SK-N-MC (cell line): Measurements from ENCODE around the gene SOWAHA.

Experiments
- DNase-seq: peaks from one replicate; pipeline ENCODE4 v3.0.0-alpha.2; 2011; ENCODE audit warnings: low read depth, low spot score
- H3K27ac ChIP-seq: fragments of 200-600 bp; sonication (generic); 2 replicates; pipeline ENCODE4 v1.5.1; 2016; ENCODE audit warnings: mixed run types
- H3K36me3 ChIP-seq: fragments of 200-600 bp; sonication (generic); 2 replicates; pipeline ENCODE4 v1.6.1; 2017; ENCODE audit warnings: antibody characterized with exemption, low read length, mixed read lengths; ENCODE audit not compliant: insufficient read depth
- H3K4me3 ChIP-seq: fragments of 200-600 bp; sonication (generic); 2 replicates; pipeline ENCODE4 v1.5.1; 2016
- H3K9ac ChIP-seq: fragments of 200-600 bp; sonication (generic); 2 replicates; pipeline ENCODE4 v1.8.0; 2017; ENCODE audit warnings: mixed run types, mixed read lengths; ENCODE audit not compliant: insufficient read length
- H3K9me3 ChIP-seq: fragments of 200-600 bp; sonication (generic); 2 replicates; pipeline ENCODE4 v1.6.1; 2017; ENCODE audit warnings: low read depth, mild to moderate bottlenecking, antibody characterized with exemption, low read length, moderate library complexity, mixed read lengths
- EZH2 ChIP-seq: fragments of 200-600 bp; sonication (generic); IDR thresholded peaks from one replicate; pipeline ENCODE4 v1.6.1; 2017; ENCODE audit warnings: antibody characterized with exemption
- FOXP2 ChIP-seq: optimal IDR thresholded peaks from 2 replicates; pipeline ENCODE3; 2011; ENCODE audit warnings: mild to moderate bottlenecking, moderate library complexity; ENCODE audit not compliant: insufficient read depth; ENCODE audit errors: extremely low read length, control extremely low read depth
- POLR2AphosphoS5 ChIP-seq: IDR thresholded peaks from 2 replicates; pipeline ENCODE4 v1.6.1; 2012; ENCODE audit warnings: mild to moderate bottlenecking, low read depth, low read length, borderline replicate concordance

SOWAHA gene

DNA sequence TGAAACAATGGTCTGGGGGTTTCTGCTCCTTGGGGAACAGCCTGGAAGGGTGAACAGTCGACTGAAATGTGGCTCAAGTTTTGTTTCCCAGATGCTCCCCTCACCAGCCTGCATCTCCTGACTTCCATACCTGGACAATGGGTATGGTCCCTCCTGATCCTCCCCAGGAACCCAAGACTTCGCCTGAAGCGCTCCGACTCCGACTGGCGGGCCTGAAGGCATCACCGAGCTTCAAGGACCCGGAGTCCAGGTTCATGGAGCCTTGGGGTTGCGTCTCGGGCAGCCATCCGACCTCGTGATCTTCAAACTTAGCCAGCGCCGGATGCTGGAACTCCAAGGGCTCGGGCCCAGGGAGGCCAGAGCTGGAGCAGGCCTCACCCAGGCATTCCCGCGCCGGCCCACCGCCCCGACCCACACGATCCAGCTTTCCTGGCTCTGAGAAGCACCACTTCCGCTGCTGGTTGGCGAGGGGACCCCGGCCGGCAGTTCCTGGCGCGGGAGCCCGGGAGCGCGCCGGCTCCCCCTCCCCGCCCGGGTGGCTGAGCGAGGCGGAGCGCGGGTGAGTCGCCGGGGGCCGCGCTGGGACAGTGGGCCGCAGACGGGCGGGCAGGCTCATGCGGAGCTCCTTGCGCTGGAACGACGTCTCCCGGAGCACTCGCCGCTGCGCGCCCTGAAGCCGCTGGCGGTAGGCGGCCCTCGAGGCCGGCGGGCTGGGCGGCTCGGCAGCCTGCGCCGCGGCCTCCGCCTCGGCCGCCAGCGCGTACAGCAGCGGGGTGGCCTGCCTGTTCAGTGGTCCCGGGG, 12.1 kb downstream of the SOWAHA start:
- no peaks in the 10 kb centered on the region for H3K36me3 ChIP-seq
- TF ChIP-seq FOXP2, result no peak
- no peak for TF ChIP-seq EZH2
- no peak for TF ChIP-seq POLR2AphosphoS5
- no peak for DNase-seq

DNA sequence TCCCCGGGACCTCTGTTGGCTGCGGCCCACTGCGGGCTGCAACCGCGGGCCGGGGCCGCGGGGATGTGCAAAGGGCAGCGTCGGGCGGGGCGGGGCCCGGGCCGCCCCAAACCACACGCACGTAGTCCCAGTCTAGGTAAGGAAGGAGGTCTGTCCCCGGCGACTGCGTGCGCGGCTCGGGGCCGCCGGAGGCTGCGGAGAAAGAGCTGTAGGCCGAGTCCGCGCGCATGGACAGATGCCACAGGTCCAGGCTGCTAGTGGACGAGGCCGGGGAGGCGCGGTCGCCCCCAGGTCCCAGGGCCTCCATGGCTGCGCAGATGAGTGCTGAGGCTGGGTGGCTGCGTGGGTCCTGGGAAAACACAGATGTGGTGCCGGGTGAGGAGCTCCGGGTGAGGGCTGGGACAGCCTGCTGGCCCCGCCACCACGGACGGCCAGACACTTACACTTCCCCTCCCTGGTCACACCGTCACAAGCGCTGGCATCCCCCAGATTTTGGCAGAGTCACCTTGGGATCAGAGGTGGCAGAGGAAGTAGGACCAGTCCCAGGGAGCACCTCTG, 12.8 kb downstream of the SOWAHA start:
- TF ChIP-seq POLR2AphosphoS5 (no peak), EZH2 (no peak), FOXP2 (no peak)
- Histone ChIP-seq H3K9ac (no peak overlapping the region), H3K36me3 (no peaks in the 10 kb centered on the region), H3K4me3 (no peak overlapping the region), H3K9me3 (no peaks in the 10 kb centered on the region), H3K27ac (no peak overlapping the region)
- no peak for DNase-seq

More for the DNA sequence above, 12.1 kb downstream of the SOWAHA start:
- Histone ChIP-seq H3K9ac (no peak overlapping the region), H3K4me3 (no peak overlapping the region), H3K27ac (no peak overlapping the region), H3K9me3 (no peaks in the 10 kb centered on the region)

DNA sequence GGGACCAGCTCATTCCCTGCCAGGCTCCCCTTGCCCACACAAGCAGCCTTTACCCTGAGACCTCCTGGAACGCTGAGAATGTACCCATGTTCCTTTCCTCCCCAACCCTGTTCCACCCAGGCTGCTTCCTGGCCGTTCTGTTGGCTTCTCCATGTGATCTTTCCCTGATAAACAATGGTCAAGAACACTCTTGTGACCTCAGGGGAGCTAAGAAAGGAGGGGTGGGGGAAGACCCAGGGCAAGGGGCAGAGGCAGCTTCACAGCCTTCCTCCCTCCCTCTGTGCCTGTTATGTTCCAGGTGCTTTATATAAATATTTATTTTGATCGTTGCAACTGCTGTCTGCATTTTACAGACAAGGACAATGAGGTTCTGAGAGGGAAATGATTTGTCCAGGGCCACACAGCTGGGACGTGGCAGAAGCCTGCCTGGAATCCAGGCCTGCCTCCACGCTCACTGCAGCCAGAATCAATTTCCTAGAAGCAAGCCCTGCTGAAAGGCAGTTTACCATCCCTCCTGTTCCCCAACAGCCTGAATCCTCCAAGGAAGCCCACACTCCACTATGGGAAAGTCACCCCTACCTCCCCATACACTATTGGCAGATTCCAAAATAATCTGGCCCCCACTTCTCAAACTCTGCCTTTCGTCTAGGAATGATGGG, 13.5 kb downstream of the SOWAHA start:
- H3K9ac ChIP-seq, result no peak overlapping the region
- DNase-seq, result no peak
- no peak overlapping the region for H3K27ac ChIP-seq
- H3K36me3 ChIP-seq, result no peaks in the 10 kb centered on the region
- no peak for TF ChIP-seq POLR2AphosphoS5
- TF ChIP-seq EZH2, result no peak
- TF ChIP-seq FOXP2, result no peak
- H3K4me3 ChIP-seq, result no peak overlapping the region
- no peaks in the 10 kb centered on the region for H3K9me3 ChIP-seq

DNA sequence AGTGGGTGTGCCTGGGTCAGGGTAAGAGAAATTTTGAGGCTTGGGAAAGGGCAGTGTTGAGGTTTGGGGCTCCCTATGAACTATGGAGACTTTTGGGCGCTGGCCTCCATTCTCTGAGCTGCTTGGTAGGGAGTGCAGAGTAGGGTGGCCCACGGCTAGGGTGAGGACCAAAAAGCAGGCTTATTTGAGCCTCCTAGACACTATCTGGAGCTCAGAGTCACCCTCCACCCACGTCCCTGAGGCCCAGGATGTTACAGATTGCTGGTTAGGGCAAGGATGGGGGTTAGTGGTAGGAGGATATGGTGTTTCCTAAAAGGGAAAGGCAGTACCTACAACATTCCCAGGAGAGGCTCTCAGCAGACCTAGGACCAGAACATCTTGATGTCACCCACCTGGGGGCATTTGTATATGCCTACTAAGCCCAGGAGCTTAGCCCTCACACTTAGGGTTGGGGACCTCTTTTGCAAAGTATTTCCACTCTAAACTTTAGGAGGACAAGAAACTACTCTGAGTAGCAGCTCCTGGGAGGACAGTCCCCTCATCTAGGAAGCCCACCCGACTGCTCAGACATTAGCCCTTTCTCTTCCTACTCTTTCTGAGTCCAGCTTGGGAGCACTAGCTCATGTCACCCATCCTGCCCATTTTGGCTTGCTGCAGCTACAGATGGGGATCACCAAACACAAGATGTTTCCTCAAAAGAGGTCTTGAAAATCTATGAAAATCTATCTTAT, 15.0 kb downstream of the SOWAHA start:
- no peak for TF ChIP-seq POLR2AphosphoS5
- no peak for TF ChIP-seq FOXP2
- TF ChIP-seq EZH2, result no peak
- Histone ChIP-seq H3K9ac (no peak overlapping the region), H3K36me3 (no peaks in the 10 kb centered on the region), H3K27ac (no peak overlapping the region), H3K9me3 (no peaks in the 10 kb centered on the region), H3K4me3 (no peak overlapping the region)
- DNase-seq, result no peak

DNA sequence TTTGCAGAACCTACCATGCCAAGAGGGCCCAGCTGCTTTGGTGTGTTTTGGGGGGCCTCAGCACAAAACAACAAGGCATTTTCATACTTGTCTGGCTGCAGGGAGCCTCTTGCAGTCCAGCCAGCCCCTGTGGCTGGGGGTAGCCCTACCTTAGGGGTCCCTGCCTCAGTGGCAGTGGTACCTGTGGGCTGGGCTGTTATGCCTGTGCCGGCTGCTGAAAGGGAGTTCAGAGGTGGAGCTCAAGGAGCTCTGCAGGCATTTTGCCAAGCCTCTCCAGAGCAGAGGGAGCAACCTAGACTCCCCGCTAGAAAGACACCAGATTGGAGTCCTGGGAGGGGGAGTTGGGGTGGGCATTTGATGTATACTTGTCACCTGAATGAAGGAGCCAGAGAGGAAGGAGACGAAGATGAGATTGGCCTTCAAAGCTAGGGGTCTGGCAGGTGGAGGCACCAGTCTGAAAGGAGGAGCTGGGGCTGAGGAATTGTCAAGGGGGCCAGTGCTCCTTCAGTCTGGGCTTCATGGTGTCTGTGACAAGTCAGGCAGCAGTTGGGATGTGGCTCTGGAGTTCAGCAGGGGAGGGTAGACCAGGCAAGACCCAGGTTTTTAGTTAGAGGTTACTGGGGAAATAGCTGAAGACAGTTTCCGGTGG, 15.9 kb downstream of the SOWAHA start:
- Histone ChIP-seq H3K9me3 (no peaks in the 10 kb centered on the region), H3K9ac (no peak overlapping the region), H3K36me3 (no peaks in the 10 kb centered on the region), H3K4me3 (no peak overlapping the region), H3K27ac (no peak overlapping the region)
- no peak for DNase-seq
- no peak for TF ChIP-seq FOXP2
- no peak for TF ChIP-seq POLR2AphosphoS5
- TF ChIP-seq EZH2, result no peak

DNA sequence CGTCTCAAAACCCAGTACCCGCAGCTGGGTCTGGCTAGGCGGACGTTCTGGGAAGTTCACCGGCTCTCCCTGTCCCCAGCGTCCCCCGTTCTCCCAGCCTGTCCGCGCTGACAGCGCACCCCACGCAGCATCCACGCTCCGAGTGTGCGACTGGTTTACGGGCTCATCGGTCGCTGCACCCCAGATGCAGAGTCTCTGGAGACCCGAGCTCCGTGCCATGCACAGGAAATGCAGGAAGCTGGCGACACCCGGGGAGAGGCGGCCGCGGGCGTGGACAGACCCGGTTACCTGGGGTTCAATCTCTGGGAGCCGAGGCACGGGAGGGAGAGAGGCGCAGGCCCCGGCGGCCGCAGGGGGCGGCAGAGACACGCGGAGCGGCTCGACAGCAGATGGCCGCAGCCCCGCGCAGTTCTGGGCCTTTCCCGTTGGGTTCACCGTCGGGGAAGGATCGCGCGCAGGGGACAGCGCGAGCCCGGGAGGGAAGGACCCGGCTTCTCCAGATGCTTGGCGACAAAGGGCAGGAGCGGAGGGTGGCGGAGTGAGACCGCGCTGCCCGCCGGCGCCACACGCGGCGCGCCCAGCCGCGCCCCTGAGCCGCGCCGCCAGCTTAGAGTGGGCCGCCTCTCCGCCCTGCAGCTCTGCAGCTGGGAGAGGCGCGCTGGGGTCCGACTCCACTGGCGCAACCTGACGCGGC, 16.8 kb downstream of the SOWAHA start:
- no peak overlapping the region for H3K27ac ChIP-seq

GRCh38 chr5:132830436-132831094, 17.5 kb downstream of the SOWAHA start, which contains the start of gene SHROOM1:
TSS of gene SHROOM1 (minus strand) at chr5:132830647. CDS start at chr5:132826140, 4,507 bp downstream.
- no peak for DNase-seq
- Histone ChIP-seq H3K36me3 (no peaks in the 10 kb centered on the region), H3K9ac (peak within 1 kb of the TSS; percentile 69), H3K9me3 (no peaks in the 10 kb centered on the region), H3K27ac (no peak within 1 kb of the TSS), H3K4me3 (peak within 1 kb of the TSS; percentile 85)
- TF ChIP-seq POLR2AphosphoS5 (no peak), FOXP2 (no peak), EZH2 (no peak)

More for the DNA sequence above, 16.8 kb downstream of the SOWAHA start:
- no peaks in the 10 kb centered on the region for H3K36me3 ChIP-seq
- H3K4me3 ChIP-seq, result peak overlapping the region; percentile 85
- no peak for DNase-seq
- TF ChIP-seq POLR2AphosphoS5 (no peak), EZH2 (no peak), FOXP2 (no peak)
- peak overlapping the region; percentile 69 for H3K9ac ChIP-seq
- no peaks in the 10 kb centered on the region for H3K9me3 ChIP-seq
